GM12878 (cell line): ENCODE data around the gene RSPO3. TPM values are rescaled to one million over a fixed set of nuclear protein-coding genes. Genes with fewer than 3 reads are reported as not detected.

ENCODE experiments used
- ATAC-seq: fragments of 200-7000 bp; cut with Tn5 transposase; 3 replicates; pipeline ENCODE4 v1.9.1; 2020; ENCODE audit warnings: mild to moderate bottlenecking, moderate library complexity
- BruUV-seq: library from RNA; stranded (reverse); fragments of 400-500 nt; replicated peaks from 2 replicates; lab custom pipeline; 2021; lab: Mats Ljungman, UMichigan
- CTCF ChIA-PET: fragments of 300-600 bp; sonication (Branson Sonifier 250); formaldehyde crosslinking; extraction: SDS; loops from one replicate; lab custom pipeline; 2021; ENCODE audit warnings: inconsistent platforms; lab: Yijun Ruan, JAX
- POLR2A ChIA-PET: fragments of 350-600 bp; formaldehyde crosslinking; extraction: SDS; loops from one replicate; lab custom pipeline; 2021; ENCODE audit warnings: inconsistent platforms; lab: Charles Lee
- RAD21 ChIA-PET: fragments of 300-600 bp; sonication (Branson Sonifier 250); formaldehyde crosslinking; loops from one replicate; lab custom pipeline; 2023; ENCODE audit warnings: antibody characterized with exemption; ENCODE audit not compliant: unreplicated experiment; lab: Charles Lee
- SMC1A ChIA-PET: fragments of 300-600 bp; sonication (Branson Sonifier 250); formaldehyde crosslinking; loops from one replicate; lab custom pipeline; 2023; ENCODE audit not compliant: unreplicated experiment, uncharacterized antibody; lab: Charles Lee
- DNase-seq: peaks from one replicate; pipeline ENCODE4 v3.0.0-alpha.2; 2011; ENCODE audit warnings: low read depth, low spot score
- FAIRE-seq: peaks from 3 replicates; lab custom pipeline; 2011; peaks lifted over from hg19 to GRCh38; lab: Jason Lieb, UNC
- H2AFZ ChIP-seq: 2 replicates; pipeline ENCODE4 v1.6.0; 2011; ENCODE audit warnings: low read depth, low read length, control low read depth; ENCODE audit not compliant: control insufficient read depth
- H3K27ac ChIP-seq: 2 replicates; pipeline ENCODE4 v1.5.1; 2011; ENCODE audit warnings: control low read depth; ENCODE audit not compliant: control insufficient read depth, insufficient read depth
- H3K27me3 ChIP-seq, 2 experiments: replicated peaks in 1 of 2; 2 replicates each; pipeline versions ENCODE4 v1.6.0 to v1.6.1; 2011; ENCODE audit warnings: low read length in 1 of 2; ENCODE audit not compliant: control insufficient read depth in 2 of 2, insufficient read depth in 2 of 2
- H3K36me3 ChIP-seq, 2 experiments: 2 replicates each; pipeline ENCODE4 v1.5.1; 2011; ENCODE audit warnings: low read length in 1 of 2; ENCODE audit not compliant: control insufficient read depth in 2 of 2, insufficient read depth in 2 of 2
- H3K4me1 ChIP-seq: 2 replicates; pipeline ENCODE4 v1.6.1; 2011; ENCODE audit warnings: mild to moderate bottlenecking, low read length, moderate library complexity, mixed read lengths; ENCODE audit not compliant: control insufficient read depth, insufficient read depth
- H3K4me2 ChIP-seq: 2 replicates; pipeline ENCODE4 v1.6.0; 2011; ENCODE audit warnings: control low read depth; ENCODE audit not compliant: control insufficient read depth, insufficient read depth
- H3K4me3 ChIP-seq: fragments of 200-600 bp; sonication (generic); 2 replicates; pipeline ENCODE4 v1.5.1; 2016
- H3K79me2 ChIP-seq: 2 replicates; pipeline ENCODE4 v1.6.0; 2011; ENCODE audit warnings: low read length; ENCODE audit not compliant: control insufficient read depth, insufficient read depth
- H3K9ac ChIP-seq: 2 replicates; pipeline ENCODE4 v1.8.0; 2011; ENCODE audit warnings: low read length, control low read depth, mixed read lengths; ENCODE audit not compliant: control insufficient read depth, insufficient read depth
- H3K9me3 ChIP-seq: replicated peaks from 3 replicates; pipeline ENCODE4 v1.5.1; 2011; ENCODE audit warnings: mild to moderate bottlenecking, low read length; ENCODE audit not compliant: control insufficient read depth, insufficient read depth
- H4K20me1 ChIP-seq: 2 replicates; pipeline ENCODE4 v1.6.0; 2011; ENCODE audit not compliant: control insufficient read depth, insufficient read depth
- BCL11A ChIP-seq: IDR thresholded peaks from 2 replicates; pipeline ENCODE4 v1.6.1; 2011; ENCODE audit warnings: low read depth, low read length
- BMI1 ChIP-seq: fragments of 450-650 bp; IDR thresholded peaks from 2 replicates; pipeline ENCODE4 v1.6.1; 2016; ENCODE audit warnings: mild to moderate bottlenecking, moderate library complexity, borderline replicate concordance
- CEBPB ChIP-seq, 2 experiments: fragments of 150-350 bp in 1 of 2; IDR thresholded peaks; 2 replicates each; pipeline ENCODE4 v1.6.1; 2012 to 2014; ENCODE audit warnings: low read depth in 2 of 2, low read length in 2 of 2, borderline replicate concordance in 1 of 2, inconsistent platforms in 1 of 2
- E2F4 ChIP-seq: IDR thresholded peaks from 2 replicates; pipeline ENCODE4 v1.6.1; 2012; ENCODE audit warnings: low read depth, low read length, improper control_type of control experiment
- HDAC6 ChIP-seq: fragments of 200-600 bp; sonication (generic); IDR thresholded peaks from one replicate; pipeline ENCODE4 v1.8.0; 2017; ENCODE audit warnings: antibody characterized with exemption; ENCODE audit not compliant: unreplicated experiment
- IRF4 ChIP-seq: IDR thresholded peaks from 2 replicates; pipeline ENCODE4 v1.6.1; 2011; ENCODE audit warnings: low read depth, low read length
- MAX ChIP-seq: IDR thresholded peaks from 2 replicates; pipeline ENCODE4 v1.6.1; 2012; ENCODE audit warnings: low read depth, low read length, improper control_type of control experiment
- PML ChIP-seq: IDR thresholded peaks from 2 replicates; pipeline ENCODE4 v1.6.1; 2012; ENCODE audit warnings: low read length, inconsistent platforms
- POLR2A ChIP-seq: IDR thresholded peaks from 2 replicates; pipeline ENCODE4 v1.6.1; 2011; ENCODE audit warnings: low read depth, mild to moderate bottlenecking, low read length
- RAD51 ChIP-seq: fragments of 450-650 bp; IDR thresholded peaks from 2 replicates; pipeline ENCODE4 v1.6.1; 2016; ENCODE audit warnings: moderate library complexity, mild to moderate bottlenecking, inconsistent platforms
- RCOR1 ChIP-seq: conservative IDR thresholded peaks from 2 replicates; pipeline ENCODE4 v1.6.1; 2012; ENCODE audit warnings: low read depth, low read length, improper control_type of control experiment
- RUNX3 ChIP-seq: IDR thresholded peaks from 2 replicates; pipeline ENCODE4 v1.6.1; 2012; ENCODE audit warnings: low read length, inconsistent platforms
- SIN3A ChIP-seq: IDR thresholded peaks from 2 replicates; pipeline ENCODE4 v1.6.1; 2012; ENCODE audit warnings: low read depth, low read length, improper control_type of control experiment
- YY1 ChIP-seq: IDR thresholded peaks from 2 replicates; pipeline ENCODE4 v1.6.1; 2011; ENCODE audit warnings: low read depth, mild to moderate bottlenecking, low read length
- ZNF207 ChIP-seq: fragments of 450-650 bp; IDR thresholded peaks from 2 replicates; pipeline ENCODE4 v1.6.1; 2014; ENCODE audit warnings: antibody characterized with exemption, mild to moderate bottlenecking, borderline replicate concordance
- ZNF274 ChIP-seq: IDR thresholded peaks from one replicate; pipeline ENCODE4 v1.8.0; 2011; ENCODE audit not compliant: insufficient read length, insufficient read depth
- WGBS: methylation state at CpG from one replicate; pipeline ENCODE4 v1.1.6; 2016; ENCODE audit warnings: low lambda C conversion rate; ENCODE audit not compliant: insufficient replicate concordance, insufficient coverage; ENCODE audit errors: missing lambda C conversion rate; 5-methylcytosine and 5-hydroxymethylcytosine counted together
- in situ Hi-C: fragments of 300-500 bp; cut with MboI; formaldehyde crosslinking; loops from 9 replicates; pipeline ENCODE4 v1.14.3; 2018; ENCODE audit warnings: mixed read lengths
- intact Hi-C: fragments of 100-400 bp; cut with micrococcal nuclease; formaldehyde crosslinking; loops from one replicate; pipeline ENCODE4 v1.14.2; 2022; ENCODE audit not compliant: unreplicated experiment
- polyA plus RNA-seq, 11 experiments: library from polyadenylated mRNA; depleted of rRNA in 4 of 11; unstranded in 6 of 11; stranded (reverse) in 5 of 11; fragments of >200 nt; fragmentation: Nextera tagmentation in 4 of 11; fragmentation: Illumina TruSeq in 1 of 11; extraction: Ambion mirVana in 4 of 11; extraction: Trizol in 1 of 11; gene quantifications; 1 replicate in 1 of 11; 2 replicates in 10 of 11; pipeline versions ENCODE4 v1.2.1 to v1.2.3, GENCODE V29; 2011 to 2016; ENCODE audit warnings: inconsistent platforms in 2 of 11, missing spikeins in 2 of 11, low read depth in 1 of 11
- total RNA-seq, 4 experiments: library from RNA; depleted of rRNA in 3 of 4; stranded (reverse); fragments of >200 nt in 3 of 4; fragmentation: Illumina TruSeq in 1 of 4; extraction: Trizol in 1 of 4; gene quantifications; 2 replicates each; pipeline versions ENCODE4 v1.2.1 to v1.2.3, GENCODE V29; 2013 to 2021

RSPO3 gene
- total and polyA plus RNA-seq, 10 of the 15 experiments (the other 5 are each of a cell fraction or from before 2014, with no cell fraction given), result 0.16 TPM; not detected in 9

- DNase-seq, result no peak
- ChIA-PET CTCF (interaction anchor here (1.5 kb wide), 1 partner anchor 66 kb away, joined by 3 read pairs; no protein-coding TSS in a partner anchor), POLR2A (no interaction called here), SMC1A (interaction anchor here (0.6 kb wide), 1 partner anchor 141 kb away, joined by 3 read pairs; no protein-coding TSS in a partner anchor), RAD21 (no interaction called here)
- Histone ChIP-seq H3K4me1 (no peaks in the 10 kb centered on the region), H3K4me2 (no peak overlapping the region), H3K27me3 (no peaks in the 10 kb centered on the region), H2AFZ (no peak overlapping the region), H3K36me3 (no peaks in the 10 kb centered on the region), H3K27ac (no peak overlapping the region), H3K9ac (no peak overlapping the region), H3K79me2 (no peaks in the 10 kb centered on the region), H4K20me1 (no peaks in the 10 kb centered on the region), H3K4me3 (no peak overlapping the region), H3K9me3 (no peaks in the 10 kb centered on the region)
- no TSS peak for BruUV-seq
- no peak for ATAC-seq
- intact Hi-C loops (no loop called here), in situ Hi-C loops (no loop called here)
- 33% methylated on average over 8 of the region's 8 CpGs for WGBS
- no peak for FAIRE-seq
- no peak for TF ChIP-seq MAX
- TF ChIP-seq RCOR1, result no peak
- TF ChIP-seq SIN3A, result no peak
- no peak for TF ChIP-seq ZNF274
- no peak for TF ChIP-seq PML
- TF ChIP-seq CEBPB (IDR thresholded peaks at IDR 0.05; ENCODE audit: borderline replicate concordance in 1 of 2, low read depth in 2 of 2, low read length in 2 of 2), result no peak
- no peak for TF ChIP-seq HDAC6
- no peak for TF ChIP-seq RUNX3
- TF ChIP-seq BCL11A, result no peak
- no peak for TF ChIP-seq POLR2A
- no peak for TF ChIP-seq RAD51
- no peak for TF ChIP-seq BMI1
- no peak for TF ChIP-seq YY1
- TF ChIP-seq ZNF207, result no peak
- TF ChIP-seq E2F4, result no peak
- no peak for TF ChIP-seq IRF4
Measured at GRCh38 chr6:127200114-127200513, 81.6 kb downstream of the RSPO3 start.
